Skin of body (tissue), 2 donors: Measurements from ENCODE around the gene CDH3. TPM values are rescaled to one million over a fixed set of nuclear protein-coding genes. Genes with fewer than 3 reads are reported as not detected.
"Not testable (repeated sequence)": the region's sequence is repeated elsewhere in the genome, so short reads cannot be mapped to it uniquely, and the experiment has no call there.

Experiments
- DNase-seq: peaks from one replicate; lab custom pipeline; 2025; lab: John Stamatoyannopoulos, UW
- total RNA-seq: library from RNA; depleted of rRNA; stranded (reverse); fragments of >200 nt; gene quantifications from one replicate; pipeline ENCODE4 v1.2.3, GENCODE V29; 2014

The CDH3 gene
- total RNA-seq, 1 donor from 2014 or later, result 41.4 TPM

DNA sequence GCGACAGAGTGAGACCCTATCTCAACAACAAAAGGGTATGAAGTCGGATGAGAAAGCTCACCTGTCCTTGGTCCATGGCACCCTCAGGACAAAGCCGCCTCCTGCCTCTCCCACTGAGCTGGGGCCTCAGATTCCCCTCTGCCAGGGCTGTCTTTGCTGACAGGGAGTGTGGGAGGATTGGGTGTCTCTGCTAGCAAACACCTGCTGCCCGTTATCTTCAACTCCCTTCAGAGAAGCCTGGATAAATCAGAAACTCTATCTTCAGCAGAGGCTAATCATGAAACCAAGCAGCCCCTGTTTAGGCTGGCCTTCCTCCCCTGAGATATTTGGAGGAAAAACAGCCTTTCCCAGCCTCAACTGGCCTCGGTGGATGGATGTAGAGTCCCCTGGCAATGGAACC, 55.7 kb downstream of the CDH3 start:
- DNase-seq, result no peak

DNA sequence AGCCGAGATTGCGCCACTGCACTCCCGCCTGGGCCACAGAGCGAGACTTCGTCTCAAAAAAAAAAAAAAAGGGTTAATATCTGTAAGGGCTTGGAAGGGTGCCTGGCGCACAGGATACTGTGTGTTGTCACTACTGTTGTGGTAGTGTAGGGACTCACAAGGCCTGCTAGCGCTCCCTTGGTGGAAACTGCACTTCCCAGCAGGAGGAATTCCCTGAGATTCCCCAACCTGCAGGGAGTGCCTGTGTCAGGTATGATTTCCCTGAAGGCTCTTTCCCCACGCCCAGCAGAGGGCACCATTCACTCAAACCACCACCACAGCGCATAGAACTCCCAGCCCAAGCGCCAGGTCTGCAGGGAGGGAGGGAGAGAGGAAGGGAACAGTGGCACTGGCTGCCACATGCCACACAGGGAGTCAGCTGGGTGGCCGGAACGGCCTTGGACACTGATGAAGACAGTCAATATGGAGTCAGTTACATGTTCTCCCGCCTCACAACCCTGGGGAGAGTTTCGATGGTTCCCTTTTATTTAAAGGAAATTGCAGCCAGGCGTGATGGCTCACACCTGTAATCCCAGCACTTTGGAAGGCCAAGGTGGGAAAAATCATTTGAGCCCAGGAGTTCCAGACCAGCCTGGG, 59.2 kb downstream of the CDH3 start:
- DNase-seq, result no peak

DNA sequence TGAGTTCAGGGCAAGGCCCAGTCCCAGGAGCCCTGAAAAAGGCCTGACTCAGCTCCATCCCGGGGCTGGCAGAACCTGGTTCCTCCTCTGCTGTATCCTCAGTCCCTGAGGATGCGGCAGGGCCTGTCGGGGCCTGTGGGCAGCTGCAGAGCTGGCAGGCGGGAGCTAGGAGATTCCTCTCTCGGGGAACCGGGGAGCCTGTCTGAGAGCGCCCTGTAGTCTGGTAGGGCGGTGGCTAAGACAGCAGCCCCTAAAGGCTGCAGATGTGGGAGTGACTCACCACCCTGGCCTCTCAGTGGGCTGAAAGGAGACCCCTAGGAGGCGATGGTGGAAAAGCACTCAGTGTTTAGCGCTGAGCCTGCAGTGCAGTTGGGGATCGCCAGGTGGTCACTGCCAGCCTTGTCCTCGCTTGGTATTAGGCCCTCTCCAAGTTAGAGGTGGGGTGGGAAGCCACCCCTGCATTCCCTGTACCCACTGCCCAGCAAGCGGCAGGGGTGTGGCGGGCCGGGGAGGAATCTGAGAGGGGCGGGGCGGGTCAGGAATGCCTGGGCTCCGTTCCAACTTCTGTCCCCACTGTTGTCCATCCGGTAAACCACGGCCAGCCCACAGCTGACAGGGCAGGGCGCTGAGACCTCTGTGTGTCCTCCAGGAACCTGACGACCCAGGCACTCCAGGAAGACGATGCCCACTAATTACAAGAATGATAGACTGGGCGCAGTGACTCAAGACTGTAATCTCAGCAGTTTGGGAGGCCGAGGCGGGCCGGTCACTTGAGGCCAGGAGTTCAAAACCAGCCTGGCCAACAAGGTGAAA, 62.4 kb downstream of the CDH3 start:
- DNase-seq, result peak; percentile 9

DNA sequence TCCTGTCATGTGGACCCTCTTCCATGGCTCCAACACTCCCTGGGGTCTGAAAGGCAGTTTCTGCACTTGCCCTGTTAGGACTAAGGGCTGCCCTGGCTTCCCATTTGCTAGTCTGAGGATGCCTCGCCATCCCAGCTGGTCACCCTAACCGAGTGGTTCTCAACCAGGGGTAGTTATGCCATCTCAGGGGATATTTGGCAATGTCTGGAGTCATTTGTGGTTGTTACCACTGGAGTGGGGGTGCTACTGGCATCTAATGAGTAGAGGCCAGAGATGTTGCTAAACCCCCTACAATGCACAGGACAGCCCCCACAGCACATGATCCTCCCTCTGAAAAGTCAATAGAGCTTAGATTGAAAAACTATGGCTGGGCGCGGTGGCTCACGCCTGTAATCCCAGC, 65.1 kb downstream of the CDH3 start:
- DNase-seq, result no peak

DNA sequence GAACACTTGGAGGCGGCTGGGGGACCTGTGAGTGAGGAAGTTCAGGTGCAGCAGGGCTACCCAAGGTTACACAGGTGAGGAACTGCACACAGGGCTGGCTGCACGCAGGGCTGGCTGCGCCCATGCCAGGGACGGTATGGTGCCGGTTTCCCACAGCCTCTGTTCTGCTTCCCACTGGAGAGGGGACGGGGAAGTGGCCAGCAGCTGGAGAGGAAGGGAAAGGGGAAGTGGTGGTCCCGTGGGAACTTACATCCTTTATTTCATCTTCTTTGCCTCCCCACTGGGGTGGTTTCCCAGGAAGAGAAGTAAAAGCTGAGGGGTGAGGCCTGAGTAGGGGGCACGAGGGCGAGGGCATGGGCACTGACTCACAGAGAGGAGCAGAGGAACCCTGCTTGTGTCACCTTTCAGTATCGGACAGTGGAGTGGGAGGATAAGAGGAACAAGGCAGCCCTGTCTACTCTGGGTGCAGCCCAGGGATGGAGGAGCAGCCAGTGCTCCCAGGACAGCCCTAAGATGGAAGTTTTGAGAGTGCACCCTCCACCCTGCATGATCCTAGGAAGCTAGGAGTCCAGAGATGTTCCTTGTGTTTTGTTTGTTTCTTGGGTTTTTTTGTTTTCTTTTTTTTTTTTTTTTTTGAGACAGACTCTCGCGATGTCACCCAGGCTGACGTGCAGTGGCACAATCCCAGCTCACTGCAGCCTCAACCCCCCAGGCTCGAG, 66.5 kb downstream of the CDH3 start:
- DNase-seq, result no peak

DNA sequence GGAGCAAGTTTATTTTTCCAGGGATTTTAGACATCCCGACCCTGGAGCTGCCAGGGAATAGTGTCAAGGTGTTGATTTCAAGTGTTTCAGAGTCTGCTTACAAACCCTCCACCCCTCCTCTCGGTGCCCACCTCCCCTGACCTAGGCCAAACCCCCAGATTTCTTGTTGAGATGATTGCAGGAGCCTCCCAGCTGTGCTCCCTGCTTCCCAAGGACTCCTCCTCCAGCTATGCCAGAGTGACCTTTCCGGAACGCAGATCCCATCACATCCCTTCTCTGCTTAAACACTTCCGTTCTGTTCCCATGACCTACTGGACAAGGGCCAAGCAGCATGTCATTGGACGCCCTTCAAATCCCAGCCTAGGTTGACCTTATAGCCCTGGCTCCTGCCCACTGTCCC, 68.3 kb downstream of the CDH3 start:
- DNase-seq, result no peak

DNA sequence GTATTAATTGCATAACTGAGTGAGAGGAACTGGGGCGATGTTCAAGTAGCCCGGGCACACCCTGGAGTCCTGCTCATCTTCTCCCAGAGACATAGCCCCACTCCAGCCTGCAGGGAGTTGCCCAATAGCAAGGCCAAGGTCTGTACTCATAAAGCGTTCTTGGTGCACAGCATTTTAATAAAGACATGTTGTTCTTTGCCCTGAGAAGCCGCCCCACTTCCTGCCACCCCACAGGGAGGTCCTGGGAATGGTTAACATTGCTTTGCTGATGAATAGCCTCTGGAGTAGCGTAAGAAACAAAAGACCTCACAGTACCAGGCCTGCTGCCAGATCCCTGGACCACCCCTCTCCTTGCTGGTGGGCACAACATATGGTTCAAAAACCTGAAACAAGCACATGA, 70.4 kb downstream of the CDH3 start:
- DNase-seq, result no peak

DNA sequence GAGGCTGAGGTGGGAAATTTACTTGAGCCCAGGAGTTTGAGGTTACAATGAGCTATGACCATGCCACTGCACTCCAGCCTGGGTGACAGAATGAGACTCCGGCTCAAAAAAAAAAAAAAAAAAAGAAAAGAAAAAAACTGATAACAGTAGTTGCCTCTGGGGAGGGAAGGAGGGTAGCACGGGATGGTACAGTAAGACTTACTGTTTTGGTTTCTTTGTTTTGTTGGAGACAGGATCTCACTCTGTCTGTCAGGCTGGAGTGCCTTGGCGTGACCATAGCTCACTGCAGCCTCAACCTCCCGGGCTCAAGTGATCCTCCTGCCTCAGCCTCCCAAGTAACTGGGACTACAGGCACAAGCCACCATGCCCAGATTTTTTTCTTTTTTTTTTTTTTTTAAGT, 71.4 kb downstream of the CDH3 start:
- not testable (repeated sequence) for DNase-seq

DNA sequence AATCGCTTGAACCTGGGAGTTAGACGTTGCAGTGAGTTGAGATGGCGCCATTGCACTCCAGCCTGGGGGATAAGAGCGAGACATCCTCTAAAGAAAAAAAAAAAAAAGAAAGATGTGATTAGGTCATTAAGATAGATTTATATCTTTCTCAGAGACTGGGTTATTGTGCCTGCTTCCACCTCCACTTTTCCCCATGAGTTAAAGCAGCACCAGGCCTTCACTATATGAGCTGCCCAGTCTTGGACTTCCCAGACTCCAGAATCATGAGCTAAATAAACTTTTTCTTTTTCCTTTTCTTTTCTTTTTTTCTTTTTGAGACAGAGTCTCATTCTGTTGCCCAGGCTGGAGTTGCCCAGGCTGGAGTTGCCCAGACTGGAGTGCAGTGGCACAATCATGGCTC, 72.6 kb downstream of the CDH3 start:
- no peak for DNase-seq

DNA sequence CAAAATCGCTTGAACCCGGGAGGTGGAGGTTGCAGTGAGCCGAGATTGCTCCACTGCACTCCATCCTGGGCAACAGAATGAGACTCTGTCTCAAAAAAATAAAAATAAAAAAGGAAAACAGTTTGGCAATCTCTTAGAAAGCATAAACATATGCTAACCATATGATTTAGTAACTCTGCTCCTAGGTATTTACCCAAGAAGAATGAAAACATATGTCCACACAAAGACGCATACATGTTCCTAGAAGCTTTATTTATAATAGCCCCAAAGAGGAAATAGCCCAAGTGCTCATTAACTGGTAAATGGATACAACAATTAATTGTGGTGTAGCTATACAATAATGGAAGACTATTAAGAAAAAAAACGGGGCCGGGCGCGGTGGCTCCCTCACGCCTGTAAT, 73.5 kb downstream of the CDH3 start:
- peak; percentile 51 for DNase-seq

DNA sequence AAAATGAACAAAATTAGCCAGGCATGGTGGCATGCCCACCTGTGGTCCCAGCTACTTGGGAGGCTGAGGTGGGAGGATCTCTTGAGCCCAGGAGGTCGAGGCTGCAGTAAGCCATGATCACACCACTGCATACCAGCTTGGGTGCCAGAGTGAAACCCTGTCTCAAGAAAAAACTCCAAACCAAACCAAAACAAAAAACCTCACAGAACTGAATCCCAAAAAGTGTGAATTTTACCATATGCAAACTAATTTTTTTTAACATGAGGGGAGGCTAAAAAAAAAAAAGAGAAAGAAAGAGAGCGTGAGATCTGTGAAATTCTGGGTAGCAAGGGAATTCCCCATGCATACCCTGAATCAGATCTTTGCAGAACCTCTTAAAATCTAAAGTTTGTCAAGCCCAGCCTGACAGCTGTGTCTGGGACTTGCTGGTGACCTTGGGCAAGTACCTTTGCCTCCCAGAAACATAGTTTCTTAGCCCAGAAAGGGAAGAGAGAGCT, 74.9 kb downstream of the CDH3 start:
- DNase-seq, result no peak

DNA sequence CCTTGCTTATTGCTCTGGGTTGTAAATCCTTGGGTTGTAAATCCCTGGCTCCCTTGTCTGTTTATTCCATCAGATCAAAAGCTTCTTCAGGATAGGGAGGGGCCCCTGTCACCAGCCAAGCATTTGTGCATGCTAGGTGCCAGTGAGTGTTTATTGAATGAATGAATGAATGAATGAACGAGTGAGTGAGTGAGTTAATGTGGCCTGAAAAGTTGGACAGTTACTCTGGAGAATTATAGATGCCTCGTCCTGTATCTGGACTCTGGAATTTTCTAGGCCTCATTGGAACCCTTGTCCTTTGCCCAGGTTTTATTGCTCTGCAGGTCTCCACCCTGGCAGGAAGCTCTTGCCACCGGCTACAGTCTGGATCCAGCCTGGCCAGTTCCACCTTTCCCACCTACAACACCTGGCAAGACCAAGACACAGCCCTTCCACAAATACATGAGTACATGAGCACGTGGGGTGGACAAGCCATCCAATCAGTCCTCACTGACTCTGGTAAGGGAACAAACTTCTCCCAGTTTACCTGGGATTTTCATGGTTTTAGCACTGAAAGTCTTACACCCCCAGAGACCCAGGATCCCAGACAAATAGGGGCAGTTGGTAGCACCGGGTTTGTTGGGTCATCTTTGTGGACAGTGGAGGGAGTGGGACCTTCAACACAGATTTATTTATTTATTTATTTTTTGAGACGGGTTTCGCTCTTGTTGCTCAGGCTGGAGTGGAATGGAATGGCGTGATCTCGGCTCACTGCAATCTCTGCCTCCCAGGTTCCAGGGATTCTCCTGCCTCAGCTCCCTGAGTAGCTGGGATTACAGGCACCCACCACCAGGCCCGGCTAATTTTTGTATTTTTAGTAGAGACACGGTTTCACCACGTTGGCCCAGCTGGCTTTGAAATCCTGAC, 77.3 kb downstream of the CDH3 start:
- no peak for DNase-seq

DNA sequence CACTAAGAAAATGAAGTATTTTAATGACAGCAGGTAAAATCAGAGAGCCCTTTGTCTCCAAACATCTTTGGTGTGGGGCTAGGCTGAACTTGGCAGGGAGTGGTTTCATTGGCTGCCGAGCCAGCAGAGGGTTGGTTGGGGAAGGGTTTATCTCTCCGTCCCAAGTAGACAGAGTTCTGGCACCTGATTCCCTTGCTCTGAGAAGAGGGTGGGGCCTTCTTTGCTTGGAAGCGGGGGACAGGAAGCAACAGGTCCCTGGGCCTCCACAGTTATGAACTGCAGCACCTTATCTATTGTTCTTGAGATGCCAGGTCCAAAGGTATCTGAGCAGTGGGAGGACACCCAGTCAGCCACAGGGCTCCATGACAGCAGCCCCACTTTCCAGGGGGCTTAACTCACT, 79.7 kb downstream of the CDH3 start:
- no peak for DNase-seq

DNA sequence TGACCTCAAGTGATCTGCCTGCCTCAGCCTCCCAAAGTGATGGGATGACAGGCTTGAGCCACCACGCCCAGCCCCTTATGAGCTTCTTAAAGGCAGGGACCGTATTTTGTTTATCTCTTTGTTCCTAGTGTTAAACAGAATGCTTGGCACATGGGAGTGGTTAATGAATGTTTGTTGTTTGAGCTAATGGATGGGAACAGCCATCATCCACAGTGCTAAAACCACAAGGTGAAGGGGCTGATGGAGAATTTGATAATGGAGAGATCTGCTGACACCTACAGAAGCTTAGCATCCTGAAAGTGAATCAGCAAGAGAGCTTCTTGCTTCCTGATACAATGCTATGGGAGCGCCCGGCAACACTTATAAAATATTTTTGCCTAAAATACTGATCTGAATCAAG, 83.4 kb downstream of the CDH3 start:
- DNase-seq, result no peak

DNA sequence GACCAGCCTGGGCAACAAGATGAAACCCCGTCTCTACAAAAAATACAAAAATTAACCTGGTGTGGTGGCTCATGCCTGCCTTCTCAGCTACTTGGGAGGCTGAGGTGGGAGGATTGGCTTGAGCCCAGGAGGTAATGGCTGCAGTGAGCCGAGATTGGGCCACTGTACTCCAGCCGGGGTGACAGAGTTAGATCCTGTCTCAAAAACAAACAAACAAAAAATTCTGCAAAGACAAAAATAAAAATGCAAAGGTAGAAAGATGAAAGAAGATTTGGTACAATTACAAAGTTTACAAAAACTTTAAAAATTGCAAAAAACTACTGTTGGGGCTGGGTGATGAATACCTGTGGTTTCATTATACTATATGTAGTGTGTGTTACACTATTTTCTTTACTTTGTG, 86.5 kb downstream of the CDH3 start:
- DNase-seq, result no peak

DNA sequence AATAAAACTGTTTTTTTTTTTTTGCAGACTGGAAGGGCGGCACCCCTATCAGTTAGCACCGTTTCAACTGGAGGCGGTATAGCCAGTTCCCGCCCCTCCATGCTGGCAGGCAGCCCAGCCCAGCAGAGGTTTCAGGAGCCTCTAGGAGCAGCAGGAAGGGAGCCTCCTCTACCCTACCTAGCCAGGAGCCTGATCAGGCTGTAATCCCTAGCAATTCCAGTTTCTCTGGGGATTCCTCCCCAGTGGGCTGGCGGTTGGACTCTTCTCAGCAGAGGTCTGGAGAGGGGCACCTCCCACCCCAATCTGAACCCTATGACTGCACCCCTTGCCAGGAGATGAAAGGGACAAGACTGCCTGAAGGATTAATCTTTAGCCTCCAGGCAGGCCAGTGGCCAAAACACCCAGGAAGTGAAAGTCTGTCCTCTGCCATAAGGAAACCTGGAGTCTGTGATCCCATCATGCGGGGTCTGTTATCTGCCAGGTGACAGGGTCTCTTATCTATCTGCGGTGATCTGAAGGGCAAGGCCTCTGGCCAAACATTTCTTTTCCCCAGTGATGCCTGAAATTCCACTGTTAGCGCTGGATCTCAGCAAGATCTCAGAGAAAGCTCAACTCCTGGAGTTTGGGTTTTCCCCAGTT, 87.1 kb downstream of the CDH3 start:
- DNase-seq, result no peak

DNA sequence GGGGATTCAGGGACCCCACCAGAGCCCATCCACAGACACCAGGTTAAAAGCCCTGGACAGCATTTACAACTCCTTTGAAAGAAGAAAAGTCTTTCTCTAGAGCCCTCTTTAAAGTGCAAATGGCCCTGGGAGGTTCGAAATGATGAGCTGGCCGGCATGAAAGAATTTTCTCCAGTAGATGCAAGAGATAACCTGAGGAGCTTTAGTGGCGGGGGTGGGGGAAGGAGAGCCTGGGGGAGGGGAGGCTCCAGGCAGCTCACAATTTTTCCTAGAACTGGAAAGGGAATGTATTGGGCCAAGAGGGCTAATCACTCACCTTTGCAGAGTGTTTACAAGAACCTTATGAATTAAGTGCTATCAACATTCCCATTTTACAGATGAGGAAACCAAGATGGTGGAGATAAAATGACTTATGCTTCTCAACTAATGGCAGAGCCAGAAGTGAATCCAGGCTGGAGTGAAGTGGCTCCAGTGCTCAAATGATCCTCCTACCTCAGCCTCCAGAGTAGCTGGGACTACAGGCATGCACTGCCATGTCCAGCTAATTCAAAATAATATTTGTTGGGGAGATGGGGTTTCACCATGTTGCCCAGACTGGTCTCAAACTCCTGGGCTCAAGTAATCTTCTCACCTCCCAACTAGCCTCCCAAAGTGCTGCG, 87.8 kb downstream of the CDH3 start:
- DNase-seq, result no peak

DNA sequence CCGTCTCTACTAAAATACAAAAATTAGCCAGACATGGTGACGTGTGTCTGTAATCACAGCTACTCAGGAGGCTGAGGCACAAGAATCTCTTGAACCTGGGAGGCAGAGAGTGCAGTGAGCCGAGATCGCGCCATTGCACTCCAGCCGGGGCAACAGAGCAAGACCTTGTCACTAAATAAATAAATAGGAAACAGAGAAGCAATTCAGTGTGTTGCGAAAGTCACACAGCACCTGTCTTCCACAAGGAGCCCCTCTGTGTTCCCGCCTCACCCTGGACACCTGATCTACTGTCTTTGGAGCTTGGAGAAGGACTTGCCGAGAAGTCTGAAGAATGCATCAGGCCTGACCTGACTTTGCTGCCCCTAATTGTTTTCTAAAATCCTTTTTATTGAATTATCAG, 88.5 kb downstream of the CDH3 start:
- DNase-seq, result no peak

DNA sequence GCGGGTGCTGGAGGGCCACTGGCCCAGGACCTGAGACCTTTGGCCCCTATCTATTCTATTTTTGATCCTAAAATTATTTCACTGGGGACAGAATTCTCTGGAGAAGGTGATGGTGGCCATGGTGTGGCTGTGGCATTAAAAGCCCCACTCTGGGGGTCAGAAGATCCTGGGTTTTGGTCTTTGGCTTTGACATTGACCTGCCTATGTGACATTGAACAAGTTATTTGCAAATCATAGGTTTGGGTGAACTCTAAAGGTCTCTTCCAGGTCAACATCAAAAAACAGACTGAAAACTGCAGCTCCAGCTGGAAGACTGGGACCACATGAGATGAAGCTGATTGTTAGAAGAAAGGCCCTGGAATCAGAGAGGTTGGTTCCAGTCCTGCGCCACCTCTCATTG, 89.7 kb downstream of the CDH3 start:
- no peak for DNase-seq

DNA sequence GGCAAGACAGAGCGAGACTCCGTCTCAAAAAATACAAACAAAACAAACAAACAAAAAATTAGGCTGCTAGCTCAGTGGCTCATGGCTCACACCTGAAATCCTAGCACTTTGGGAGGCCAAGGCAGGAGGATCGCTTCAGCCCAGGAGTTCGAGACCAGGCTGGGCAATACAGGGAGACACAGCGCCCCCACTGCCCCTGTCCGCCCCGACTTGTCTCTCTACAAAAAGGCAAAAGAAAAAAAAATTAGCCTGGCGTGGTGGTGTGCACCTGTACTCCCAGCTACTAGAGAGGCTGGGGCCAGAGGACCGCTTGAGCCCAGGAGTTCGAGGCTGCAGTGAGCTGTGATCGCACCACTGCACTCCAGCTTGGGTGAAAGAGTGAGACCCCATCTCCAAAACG, 91.5 kb downstream of the CDH3 start:
- no peak for DNase-seq
